ENCODE data around the gene FBXL7. TPM values are rescaled to one million over a fixed set of nuclear protein-coding genes. Genes with fewer than 3 reads are reported as not detected.

The FBXL7 gene
- total RNA-seq, 1 donor from 2014 or later: 8.0 TPM

GRCh38 chr5:15901151-15901550 lies 401.2 kb downstream of the FBXL7 start:
- Histone ChIP-seq H3K4me3 (peak overlapping the region; percentile 18), H3K27ac (no peak overlapping the region), H3K4me1 (peaks cover 9% of the 10 kb centered on the region), H3K27me3 (ENCODE audit: low read depth) (no peaks in the 10 kb centered on the region), H3K36me3 (no peaks in the 10 kb centered on the region), H3K9me3 (no peaks in the 10 kb centered on the region)
- DNase-seq (no peak), ATAC-seq (no peak)
- no peak for TF ChIP-seq CTCF (IDR thresholded peaks at IDR 0.05)
- intact Hi-C loops (cut with DNase I): no loop called here

GRCh38 chr5:15902066-15902465 lies 402.1 kb downstream of the FBXL7 start:
- no peak for DNase-seq

GRCh38 chr5:15904899-15905830 lies 405.2 kb downstream of the FBXL7 start:
- intact Hi-C loops (cut with DNase I): no loop called here
- H3K4me3 ChIP-seq: no peak overlapping the region

More at GRCh38 chr5:15902066-15902465, 402.1 kb downstream of the FBXL7 start:
- ATAC-seq: no peak
- Histone ChIP-seq H3K4me3 (peak overlapping the region; percentile 18), H3K4me1 (peaks cover 9% of the 10 kb centered on the region), H3K27ac (peak overlapping the region; percentile 28), H3K9me3 (no peaks in the 10 kb centered on the region), H3K27me3 (ENCODE audit: low read depth) (no peaks in the 10 kb centered on the region), H3K36me3 (no peaks in the 10 kb centered on the region)
- no peak for TF ChIP-seq CTCF (IDR thresholded peaks at IDR 0.05)
- intact Hi-C loops (cut with DNase I): no loop called here

GRCh38 chr5:15914638-15915037 lies 414.7 kb downstream of the FBXL7 start:
- ATAC-seq (no peak), DNase-seq (no peak)
- H3K9me3 ChIP-seq: no peaks in the 10 kb centered on the region
- H3K27me3 ChIP-seq (ENCODE audit: low read depth): no peaks in the 10 kb centered on the region
- peak overlapping the region; percentile 35 for H3K4me3 ChIP-seq
- H3K4me1 ChIP-seq: no peaks in the 10 kb centered on the region
- no peak for TF ChIP-seq CTCF (IDR thresholded peaks at IDR 0.05)
- no peaks in the 10 kb centered on the region for H3K36me3 ChIP-seq
- intact Hi-C loops (cut with DNase I): no loop called here
- no peak overlapping the region for H3K27ac ChIP-seq

More at GRCh38 chr5:15904899-15905830, 405.2 kb downstream of the FBXL7 start:
- no peak for ATAC-seq
- no peak for DNase-seq
- Histone ChIP-seq H3K4me1 (peaks cover 9% of the 10 kb centered on the region), H3K27ac (peak overlapping the region; percentile 34), H3K36me3 (no peaks in the 10 kb centered on the region), H3K27me3 (ENCODE audit: low read depth) (no peaks in the 10 kb centered on the region), H3K9me3 (no peaks in the 10 kb centered on the region)
- no peak for TF ChIP-seq CTCF (IDR thresholded peaks at IDR 0.05)

- ATAC-seq: no peak
- Histone ChIP-seq H3K27ac (no peak overlapping the region), H3K4me1 (no peaks in the 10 kb centered on the region), H3K36me3 (no peaks in the 10 kb centered on the region), H3K4me3 (no peak overlapping the region), H3K9me3 (no peaks in the 10 kb centered on the region), H3K27me3 (ENCODE audit: low read depth) (no peaks in the 10 kb centered on the region)
- no peak for DNase-seq
- TF ChIP-seq CTCF (IDR thresholded peaks at IDR 0.05): no peak
- intact Hi-C loops (cut with DNase I): no loop called here
Measured at GRCh38 chr5:15926586-15926985, 426.6 kb downstream of the FBXL7 start.

All from lower lobe of right lung (tissue), 2 donors.